GM21619 (cell line): ENCODE data around the gene ZNF184.

Experiments
- ATAC-seq: cut with Tn5 transposase; IDR thresholded peaks from one replicate; pipeline ENCODE4 v1.9.1; 2021; ENCODE audit not compliant: unreplicated experiment

ZNF184 gene

GRCh38 chr6:27472617-27473400 lies at the start of gene ZNF184:
Gene ZNF184 (minus strand): TSS chr6:27473105. CDS start chr6:27472294, 811 bp downstream.
- peak; percentile 78 for ATAC-seq

- peak; percentile 58 for ATAC-seq
These were observed 46.2 kb upstream of the ZNF184 start for GRCh38 chr6:27518881-27519795.

GRCh38 chr6:27517928-27518787 lies 45.3 kb upstream of the ZNF184 start:
- no peak for ATAC-seq

GRCh38 chr6:27517238-27517637 lies 44.3 kb upstream of the ZNF184 start:
- no peak for ATAC-seq

GRCh38 chr6:27514906-27515495 lies 42.1 kb upstream of the ZNF184 start:
- no peak for ATAC-seq

GRCh38 chr6:27512525-27512924 lies 39.6 kb upstream of the ZNF184 start:
- ATAC-seq, result no peak

GRCh38 chr6:27507041-27507956 lies 34.4 kb upstream of the ZNF184 start:
- no peak for ATAC-seq

- ATAC-seq, result no peak
These were observed 32.5 kb upstream of the ZNF184 start for GRCh38 chr6:27505209-27506027.

GRCh38 chr6:27503436-27504030 lies 30.6 kb upstream of the ZNF184 start:
- ATAC-seq, result peak; percentile 39

GRCh38 chr6:27502508-27503435 lies 29.9 kb upstream of the ZNF184 start:
- peak; percentile 47 for ATAC-seq

- ATAC-seq, result no peak
These were observed 28.3 kb upstream of the ZNF184 start for GRCh38 chr6:27501187-27501586.

GRCh38 chr6:27500177-27500576 lies 27.3 kb upstream of the ZNF184 start:
- ATAC-seq, result no peak

- ATAC-seq, result no peak
These were observed 22.7 kb upstream of the ZNF184 start for GRCh38 chr6:27495386-27496135.

GRCh38 chr6:27494987-27495385 lies 22.1 kb upstream of the ZNF184 start:
- no peak for ATAC-seq

GRCh38 chr6:27494103-27494502 lies 21.2 kb upstream of the ZNF184 start:
- no peak for ATAC-seq

- no peak for ATAC-seq
These were observed 19.8 kb upstream of the ZNF184 start for GRCh38 chr6:27492631-27493190.
